Measurements from ENCODE around the gene MIEF2. TPM values are rescaled to one million over a fixed set of nuclear protein-coding genes. Genes with fewer than 3 reads are reported as not detected.

MIEF2 gene
- total RNA-seq, 6 experiments from 2014 or later = 13.3 to 19.9 (median 16.6) TPM

- Mint-ChIP-seq H3K27ac (no peak overlapping the region), H3K4me3 (no peak overlapping the region), H3K4me1 (ENCODE audit: low read depth) (peaks cover 42% of the 10 kb centered on the region), H3K27me3 (ENCODE audit: insufficient read depth) (no peaks in the 10 kb centered on the region; the same call in none of the 2 replicates), H3K36me3 (ENCODE audit: low read depth) (peaks cover 1% of the 10 kb centered on the region), H3K9me3 (no peaks in the 10 kb centered on the region)
- DNase-seq = no peak
- no peak for TF ChIP-seq CTCF (IDR thresholded peaks at IDR 0.05)
Measured at GRCh38 chr17:18231164-18231563, 29.3 kb upstream of the MIEF2 start.

- no peak for DNase-seq
Measured at GRCh38 chr17:18233803-18234518, 26.5 kb upstream of the MIEF2 start.

GRCh38 chr17:18234853-18235380, 25.5 kb upstream of the MIEF2 start:
- H3K27me3 Mint-ChIP-seq (ENCODE audit: insufficient read depth) = peaks cover 1% of the 10 kb centered on the region
- no peaks in the 10 kb centered on the region for H3K9me3 Mint-ChIP-seq
- H3K4me3 Mint-ChIP-seq = no peak overlapping the region
- H3K36me3 Mint-ChIP-seq (ENCODE audit: low read depth) = peaks cover 11% of the 10 kb centered on the region; the same call in 1 of the 2 replicates
- DNase-seq = no peak
- H3K4me1 Mint-ChIP-seq (ENCODE audit: low read depth) = peaks cover 23% of the 10 kb centered on the region
- TF ChIP-seq CTCF (IDR thresholded peaks at IDR 0.05) = no peak
- H3K27ac Mint-ChIP-seq = peak overlapping the region; percentile 99

More at GRCh38 chr17:18233803-18234518, 26.5 kb upstream of the MIEF2 start:
- peaks cover 24% of the 10 kb centered on the region for H3K4me1 Mint-ChIP-seq (ENCODE audit: low read depth)
- TF ChIP-seq CTCF (IDR thresholded peaks at IDR 0.05) = no peak
- no peak overlapping the region for H3K4me3 Mint-ChIP-seq
- peaks cover 4% of the 10 kb centered on the region; the same call in 1 of the 2 replicates for H3K36me3 Mint-ChIP-seq (ENCODE audit: low read depth)
- peak overlapping the region; percentile 99; the same call in 1 of the 2 replicates for H3K27ac Mint-ChIP-seq
- H3K27me3 Mint-ChIP-seq (ENCODE audit: insufficient read depth) = peaks cover 1% of the 10 kb centered on the region
- no peaks in the 10 kb centered on the region for H3K9me3 Mint-ChIP-seq

- Mint-ChIP-seq H3K27ac (peak overlapping the region; percentile 99), H3K27me3 (ENCODE audit: insufficient read depth) (peaks cover 1% of the 10 kb centered on the region), H3K9me3 (no peaks in the 10 kb centered on the region), H3K4me3 (peak overlapping the region; percentile 70), H3K4me1 (ENCODE audit: low read depth) (peaks cover 23% of the 10 kb centered on the region), H3K36me3 (ENCODE audit: low read depth) (peaks cover 11% of the 10 kb centered on the region; the same call in 1 of the 2 replicates)
- TF ChIP-seq CTCF (IDR thresholded peaks at IDR 0.05) = no peak
- DNase-seq = peak; percentile 91
Measured at GRCh38 chr17:18235743-18236256, 24.7 kb upstream of the MIEF2 start.

- Mint-ChIP-seq H3K36me3 (ENCODE audit: low read depth) (peaks cover 11% of the 10 kb centered on the region; the same call in 1 of the 2 replicates), H3K9me3 (no peaks in the 10 kb centered on the region), H3K27ac (peak overlapping the region; percentile 99), H3K4me3 (peak overlapping the region; percentile 70; the same call in 1 of the 2 replicates), H3K4me1 (ENCODE audit: low read depth) (peaks cover 23% of the 10 kb centered on the region), H3K27me3 (ENCODE audit: insufficient read depth) (peaks cover 1% of the 10 kb centered on the region)
- no peak for DNase-seq
- no peak for TF ChIP-seq CTCF (IDR thresholded peaks at IDR 0.05)
Measured at GRCh38 chr17:18236494-18236893, 24.0 kb upstream of the MIEF2 start.
